Suprapubic skin (tissue), 4 donors: ENCODE measurements around the gene STUM.

Experiments used
- EP300 ChIP-seq: sonication (generic); formaldehyde crosslinking; IDR thresholded peaks from one replicate; pipeline ENCODE4 v1.6.1; 2017; ENCODE audit warnings: antibody characterized with exemption
- POLR2A ChIP-seq, 2 donors: fragments of 450-650 bp; IDR thresholded peaks; one replicate each; pipeline ENCODE4 v1.6.1; 2017; ENCODE audit warnings: antibody characterized with exemption in 2 of 2, mild to moderate bottlenecking in 2 of 2, moderate library complexity in 2 of 2
- POLR2AphosphoS5 ChIP-seq, 3 donors: sonication (generic); formaldehyde crosslinking; IDR thresholded peaks; one replicate each; pipeline ENCODE4 v1.6.1; 2017; ENCODE audit warnings: antibody characterized with exemption in 3 of 3
- TF ChIP-seq, protein P1 (sequence below), 2 donors: fragments of 200-600 bp in 1 of 2; fragments of 450-650 bp in 1 of 2; sonication (generic) in 1 of 2; IDR thresholded peaks; one replicate each; pipeline ENCODE4 v1.5.1; 2016 to 2019; ENCODE audit warnings: antibody characterized with exemption in 2 of 2, mild to moderate bottlenecking in 1 of 2, moderate library complexity in 1 of 2

GRCh38 chr1:226506921-226507320, 41.6 kb upstream of the STUM start:
- no peak for TF ChIP-seq EP300
- TF ChIP-seq, protein P1, sequence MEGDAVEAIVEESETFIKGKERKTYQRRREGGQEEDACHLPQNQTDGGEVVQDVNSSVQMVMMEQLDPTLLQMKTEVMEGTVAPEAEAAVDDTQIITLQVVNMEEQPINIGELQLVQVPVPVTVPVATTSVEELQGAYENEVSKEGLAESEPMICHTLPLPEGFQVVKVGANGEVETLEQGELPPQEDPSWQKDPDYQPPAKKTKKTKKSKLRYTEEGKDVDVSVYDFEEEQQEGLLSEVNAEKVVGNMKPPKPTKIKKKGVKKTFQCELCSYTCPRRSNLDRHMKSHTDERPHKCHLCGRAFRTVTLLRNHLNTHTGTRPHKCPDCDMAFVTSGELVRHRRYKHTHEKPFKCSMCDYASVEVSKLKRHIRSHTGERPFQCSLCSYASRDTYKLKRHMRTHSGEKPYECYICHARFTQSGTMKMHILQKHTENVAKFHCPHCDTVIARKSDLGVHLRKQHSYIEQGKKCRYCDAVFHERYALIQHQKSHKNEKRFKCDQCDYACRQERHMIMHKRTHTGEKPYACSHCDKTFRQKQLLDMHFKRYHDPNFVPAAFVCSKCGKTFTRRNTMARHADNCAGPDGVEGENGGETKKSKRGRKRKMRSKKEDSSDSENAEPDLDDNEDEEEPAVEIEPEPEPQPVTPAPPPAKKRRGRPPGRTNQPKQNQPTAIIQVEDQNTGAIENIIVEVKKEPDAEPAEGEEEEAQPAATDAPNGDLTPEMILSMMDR (IDR thresholded peaks at IDR 0.05), result no peak
- no peak for TF ChIP-seq POLR2A (IDR thresholded peaks at IDR 0.05)
- TF ChIP-seq POLR2AphosphoS5 (IDR thresholded peaks at IDR 0.05), result no peak
